ENCODE results near the gene TP53TG5. TPM values are rescaled to one million over a fixed set of nuclear protein-coding genes. Genes with fewer than 3 reads are reported as not detected.
"Not testable (repeated sequence)": the region's sequence is repeated elsewhere in the genome, so short reads cannot be mapped to it uniquely, and the experiment has no call there.

Gene TP53TG5
- total RNA-seq, 1 experiment from 2014 or later, result not detected

GRCh38 chr20:45359406-45360148 is 18.5 kb downstream of the TP53TG5 start:
- Histone ChIP-seq H3K9me3 (no peaks in the 10 kb centered on the region), H3K4me3 (no peak overlapping the region), H3K27me3 (no peaks in the 10 kb centered on the region), H3K36me3 (peaks cover 2% of the 10 kb centered on the region; the same call in 1 of the 2 replicates)
- DNase-seq, result peak; percentile 65

GRCh38 chr20:45359069-45359405 is 19.1 kb downstream of the TP53TG5 start:
- no peak for DNase-seq
- Histone ChIP-seq H3K4me3 (no peak overlapping the region), H3K9me3 (no peaks in the 10 kb centered on the region)

DNA sequence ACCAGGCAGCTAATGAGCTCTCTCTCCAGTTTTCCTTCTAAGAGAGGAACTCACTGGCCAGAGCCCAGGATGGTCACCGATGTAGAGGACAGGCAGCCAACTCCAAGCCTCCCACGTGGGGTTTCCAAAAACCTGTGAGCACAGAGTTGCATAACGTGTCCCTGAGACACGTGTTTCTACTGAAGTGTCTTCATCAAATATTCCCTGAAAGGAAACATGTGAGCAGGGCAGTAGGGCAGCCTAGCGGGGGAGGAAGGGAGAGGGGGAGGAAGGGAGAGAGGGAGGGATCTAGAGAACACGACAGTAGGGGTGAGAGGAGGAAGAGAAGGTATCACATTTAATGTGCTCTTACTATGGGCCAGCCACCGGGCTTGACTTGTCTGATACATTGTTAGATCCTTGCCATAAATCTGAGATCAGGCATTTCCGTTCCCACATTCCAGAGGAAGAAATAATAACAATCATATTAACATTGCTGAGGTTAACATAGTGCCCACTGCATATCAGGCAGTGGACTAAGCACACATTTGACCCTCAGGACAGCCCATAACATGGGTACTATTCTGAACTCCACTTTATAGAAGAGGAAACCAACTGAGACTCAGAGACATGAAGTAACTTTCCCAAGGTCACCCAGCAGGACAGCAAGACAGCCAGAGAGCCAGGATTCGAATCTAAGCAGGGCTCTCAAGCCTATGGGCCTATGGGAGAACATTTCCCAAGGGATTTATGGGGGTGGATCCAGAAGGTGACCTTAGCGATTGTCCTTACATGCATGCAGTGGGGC is 19.6 kb downstream of the TP53TG5 start:
- no peaks in the 10 kb centered on the region for H3K9me3 ChIP-seq
- 0 out of 2 replicates have a peak, but pooled peaks cover 2% of the 10 kb centered on the region for H3K36me3 ChIP-seq
- no peak overlapping the region for H3K4me3 ChIP-seq
- H3K27me3 ChIP-seq, result no peaks in the 10 kb centered on the region
- peak; percentile 74 for DNase-seq

More at GRCh38 chr20:45359069-45359405, 19.1 kb downstream of the TP53TG5 start:
- Histone ChIP-seq H3K27me3 (no peaks in the 10 kb centered on the region), H3K36me3 (0 out of 2 replicates have a peak, but pooled peaks cover 2% of the 10 kb centered on the region)

DNA sequence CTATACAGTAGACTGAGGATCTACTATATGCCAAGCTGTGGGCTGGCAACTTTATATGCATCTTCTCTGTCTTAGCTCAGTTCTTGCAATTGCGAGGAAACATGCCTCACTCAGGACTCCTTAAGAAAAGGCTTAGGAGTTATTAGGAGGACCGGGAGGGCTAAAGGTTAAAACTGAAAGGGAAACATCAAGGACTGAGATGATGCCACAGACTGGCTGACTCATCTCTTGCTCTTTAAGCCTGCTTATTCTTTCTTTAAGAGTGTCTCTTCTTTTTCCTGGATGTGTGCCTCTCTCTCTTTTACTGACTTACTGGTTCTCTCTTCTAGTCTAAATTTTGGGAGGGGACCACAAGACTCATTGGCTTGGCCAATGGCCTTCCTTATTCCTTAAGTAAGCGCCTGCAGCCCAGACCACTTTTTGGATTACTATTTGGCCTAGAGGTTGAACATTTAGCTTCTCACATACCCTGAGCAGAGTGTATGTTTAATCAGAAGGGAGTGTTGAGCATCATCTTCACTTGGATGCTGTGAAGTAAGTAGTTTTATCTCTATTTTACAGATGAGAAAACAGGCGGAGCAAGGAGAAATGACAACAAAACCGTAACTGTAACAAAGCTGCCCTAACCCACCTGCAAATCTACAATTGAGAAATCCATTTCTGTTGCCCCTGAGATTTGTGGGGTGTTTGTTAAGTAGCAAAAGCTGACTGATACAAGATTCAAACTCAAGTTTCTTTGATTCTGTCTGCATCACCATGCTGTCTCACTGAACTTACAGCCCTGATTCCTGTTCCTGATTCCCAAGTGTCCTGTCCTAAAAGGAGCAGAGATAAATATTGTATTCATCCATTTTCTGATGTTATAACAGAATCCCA is 22.7 kb downstream of the TP53TG5 start:
- Histone ChIP-seq H3K36me3 (no peaks in the 10 kb centered on the region), H3K4me3 (peak overlapping the region; percentile 9), H3K9me3 (no peaks in the 10 kb centered on the region), H3K27me3 (no peaks in the 10 kb centered on the region)
- peak; percentile 66 for DNase-seq

GRCh38 chr20:45354423-45355208 is 23.5 kb downstream of the TP53TG5 start:
- no peaks in the 10 kb centered on the region for H3K36me3 ChIP-seq
- peak overlapping the region; percentile 9 for H3K4me3 ChIP-seq
- H3K9me3 ChIP-seq, result no peaks in the 10 kb centered on the region
- no peaks in the 10 kb centered on the region for H3K27me3 ChIP-seq
- no peak for DNase-seq

- H3K27me3 ChIP-seq, result no peaks in the 10 kb centered on the region
- H3K9me3 ChIP-seq, result no peaks in the 10 kb centered on the region
- H3K4me3 ChIP-seq, result no peak overlapping the region
- no peak for DNase-seq
- no peaks in the 10 kb centered on the region for H3K36me3 ChIP-seq
These were observed 24.4 kb downstream of the TP53TG5 start for GRCh38 chr20:45353746-45354145.

DNA sequence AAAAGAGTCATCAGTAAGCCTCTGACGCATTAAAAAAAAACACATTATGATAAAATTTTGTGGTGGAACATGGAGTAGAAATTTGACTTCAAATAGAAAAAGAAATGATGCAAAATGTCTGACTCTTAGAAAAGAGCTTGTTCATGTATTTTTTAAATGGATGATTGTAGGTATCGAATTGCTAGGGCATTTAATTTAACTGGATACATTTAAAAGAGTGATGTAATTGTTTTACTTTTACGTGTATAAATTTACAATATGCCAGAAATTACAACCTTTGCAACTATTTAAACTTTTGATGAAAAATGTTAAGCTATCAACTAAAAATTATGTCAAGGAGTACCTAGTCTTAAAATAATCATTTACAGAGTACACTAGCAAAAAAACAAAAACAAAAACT is 25.4 kb downstream of the TP53TG5 start:
- Histone ChIP-seq H3K9me3 (no peaks in the 10 kb centered on the region), H3K4me3 (no peak overlapping the region), H3K36me3 (no peaks in the 10 kb centered on the region; the same call in 1 of the 2 replicates), H3K27me3 (no peaks in the 10 kb centered on the region)
- DNase-seq, result no peak

DNA sequence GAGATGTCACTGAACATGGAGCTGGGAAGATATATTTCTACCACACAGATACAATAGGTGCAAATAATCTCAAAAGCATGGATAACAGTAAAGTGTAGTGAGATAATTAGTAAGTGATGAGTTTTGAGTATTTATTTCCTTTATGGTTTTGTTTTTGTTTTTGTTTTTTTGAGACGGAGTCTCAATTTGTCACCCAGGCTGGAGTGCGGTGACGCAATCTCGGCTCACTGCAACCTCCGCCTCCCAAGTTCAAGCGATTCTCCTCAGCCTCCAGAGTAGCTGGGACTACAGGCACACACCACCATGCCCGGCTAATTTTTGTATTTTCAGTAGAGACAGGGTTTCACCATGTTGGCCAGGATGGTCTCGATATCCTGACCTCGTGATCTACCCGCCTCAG is 27.3 kb downstream of the TP53TG5 start:
- H3K36me3 ChIP-seq, result peaks cover 18% of the 10 kb centered on the region
- DNase-seq, result not testable (repeated sequence)

GRCh38 chr20:45350217-45350616 is 27.9 kb downstream of the TP53TG5 start:
- Histone ChIP-seq H3K4me3 (no peak overlapping the region), H3K9me3 (no peaks in the 10 kb centered on the region), H3K27me3 (no peaks in the 10 kb centered on the region), H3K36me3 (peaks cover 23% of the 10 kb centered on the region)
- DNase-seq, result no peak

More for the DNA sequence above, 27.3 kb downstream of the TP53TG5 start:
- H3K4me3 ChIP-seq, H3K27me3 ChIP-seq, H3K9me3 ChIP-seq: not testable (repeated sequence)

- Histone ChIP-seq H3K36me3 (peaks cover 42% of the 10 kb centered on the region), H3K27me3 (no peaks in the 10 kb centered on the region), H3K9me3 (no peaks in the 10 kb centered on the region), H3K4me3 (peak within 1 kb of the TSS; percentile 95)
- peak; percentile 87 for DNase-seq
These were observed 30.0 kb downstream of the TP53TG5 start, which contains the start of gene SDC4 for GRCh38 chr20:45347936-45348778. Gene SDC4, minus strand, starts transcription at chr20:45348424. Its CDS starts 40 bp downstream, at chr20:45348384.

- H3K36me3 ChIP-seq, result peaks cover 49% of the 10 kb centered on the region
- DNase-seq, result no peak
- H3K27me3 ChIP-seq, result no peaks in the 10 kb centered on the region
- no peaks in the 10 kb centered on the region for H3K9me3 ChIP-seq
- H3K4me3 ChIP-seq, result peak overlapping the region; percentile 95
These were observed 30.7 kb downstream of the TP53TG5 start for GRCh38 chr20:45347297-45347935.

DNA sequence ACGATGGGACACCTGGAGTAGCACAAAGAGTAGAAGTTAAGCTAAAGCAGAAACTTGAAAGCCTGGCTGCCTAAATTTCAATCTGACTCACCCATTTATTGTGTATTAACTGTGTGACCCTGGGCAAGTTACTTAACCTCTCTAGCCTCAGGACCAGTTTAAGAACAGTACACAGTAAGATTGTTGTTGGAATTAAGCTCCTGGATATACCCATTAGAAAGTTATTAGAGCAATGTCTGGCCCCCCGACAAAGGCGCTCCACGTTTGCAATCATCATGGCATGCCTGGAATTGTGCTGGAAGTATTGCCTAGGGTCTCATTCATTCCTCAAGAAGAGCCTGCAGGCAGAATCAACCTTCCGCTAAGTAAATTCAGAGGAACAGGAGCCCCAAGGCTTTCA is 31.3 kb downstream of the TP53TG5 start:
- peaks cover 54% of the 10 kb centered on the region for H3K36me3 ChIP-seq
- no peaks in the 10 kb centered on the region for H3K9me3 ChIP-seq
- no peaks in the 10 kb centered on the region for H3K27me3 ChIP-seq
- DNase-seq, result no peak
- H3K4me3 ChIP-seq, result peak overlapping the region; percentile 95

DNA sequence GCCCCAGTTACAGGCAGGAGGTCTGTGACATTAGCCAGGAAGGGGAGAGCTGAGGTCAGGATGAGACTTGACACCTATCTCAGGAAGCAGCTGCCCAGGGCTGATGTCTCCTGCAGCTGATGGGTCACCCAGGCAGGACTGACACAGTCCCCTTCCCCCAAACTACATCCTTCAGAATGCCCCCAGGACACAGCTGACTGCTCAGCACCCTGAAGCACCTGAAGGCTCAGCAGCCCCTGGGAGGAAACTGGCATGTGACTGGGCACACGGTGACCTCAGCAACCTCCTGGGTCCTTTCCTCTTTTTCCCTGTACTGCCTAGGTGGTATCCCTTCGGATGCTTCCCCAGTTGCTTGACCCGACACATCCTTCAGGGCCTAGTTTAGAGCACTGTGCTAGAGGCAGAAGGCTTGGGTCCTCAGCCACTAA is 31.8 kb downstream of the TP53TG5 start:
- H3K4me3 ChIP-seq, result peak overlapping the region; percentile 95
- no peak for DNase-seq
- H3K27me3 ChIP-seq, result no peaks in the 10 kb centered on the region
- peaks cover 60% of the 10 kb centered on the region for H3K36me3 ChIP-seq
- no peaks in the 10 kb centered on the region for H3K9me3 ChIP-seq

- peaks cover 70% of the 10 kb centered on the region for H3K36me3 ChIP-seq
- H3K9me3 ChIP-seq, result no peaks in the 10 kb centered on the region
- DNase-seq, result peak; percentile 61
- no peaks in the 10 kb centered on the region for H3K27me3 ChIP-seq
- peak overlapping the region; percentile 95 for H3K4me3 ChIP-seq
These were observed 32.8 kb downstream of the TP53TG5 start for GRCh38 chr20:45345104-45345936.
